ENCODE data around the gene BTF3.

BTF3 gene

DNA sequence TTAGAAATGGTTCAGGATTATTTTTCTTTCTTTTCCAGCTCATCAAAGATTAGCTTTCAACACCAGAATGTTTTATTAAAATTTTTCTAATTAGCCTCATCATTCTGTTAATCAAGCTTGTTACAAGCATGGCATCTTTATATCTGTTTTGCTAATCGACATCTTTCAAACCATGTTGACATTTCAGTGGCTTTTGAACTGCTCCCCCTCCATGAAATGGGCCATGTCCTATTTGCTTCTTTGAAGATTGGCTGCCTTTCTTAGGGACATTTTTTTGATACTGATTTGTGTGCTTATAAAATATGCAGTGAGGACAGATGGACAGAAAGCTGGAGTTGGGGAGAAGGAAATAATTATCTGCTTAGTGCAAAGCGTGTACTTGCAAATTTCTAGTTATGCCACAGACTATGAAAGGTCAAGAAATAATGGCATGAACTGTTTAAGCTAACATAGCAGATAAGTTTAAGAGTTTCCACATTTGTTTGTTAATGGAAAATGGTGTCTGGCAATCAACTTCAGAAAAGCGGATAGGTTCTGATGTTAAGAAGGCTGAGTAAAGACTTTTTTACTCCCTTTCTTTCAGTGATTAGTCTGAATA lies 27.5 kb downstream of the BTF3 start:
- no peak for ATAC-seq

DNA sequence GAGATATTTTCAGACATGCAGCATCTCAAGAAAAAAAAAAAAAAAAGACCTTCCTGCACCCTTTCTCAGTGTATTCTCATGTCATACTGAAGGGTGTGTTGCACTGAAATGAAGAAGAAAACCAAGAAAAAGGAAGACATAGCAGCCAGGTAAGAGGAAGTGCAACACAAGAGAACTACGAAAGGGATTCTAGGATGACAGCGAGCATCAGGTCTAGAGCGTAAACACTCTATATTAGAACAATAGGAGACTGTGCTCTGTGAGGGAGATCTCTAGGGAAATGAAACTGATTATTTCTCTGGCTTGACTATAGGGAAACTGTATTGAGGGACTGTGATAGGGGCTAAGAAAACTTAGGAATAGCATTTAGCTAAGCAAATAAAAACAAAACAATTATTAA lies 30.0 kb downstream of the BTF3 start:
- ATAC-seq = no peak

DNA sequence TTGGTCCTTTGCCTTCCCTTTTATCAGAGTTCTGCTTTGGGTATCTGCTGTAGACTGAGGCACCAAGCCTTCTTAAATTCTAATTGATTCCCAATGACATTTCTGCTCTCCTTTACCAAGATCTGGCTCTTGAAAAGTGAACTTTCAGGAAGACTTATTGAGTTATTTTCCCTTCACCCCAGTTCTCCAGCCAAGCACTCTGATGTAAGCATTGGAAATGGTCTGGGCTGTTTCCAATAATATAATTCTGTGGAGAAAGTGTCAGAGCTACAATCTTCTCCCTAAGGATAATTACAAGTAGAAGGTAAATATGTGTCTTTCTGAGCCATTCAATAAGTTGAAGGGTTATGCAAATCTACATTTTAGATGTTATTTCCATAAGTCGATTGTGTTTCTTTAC lies 30.8 kb downstream of the BTF3 start:
- no peak for ATAC-seq

DNA sequence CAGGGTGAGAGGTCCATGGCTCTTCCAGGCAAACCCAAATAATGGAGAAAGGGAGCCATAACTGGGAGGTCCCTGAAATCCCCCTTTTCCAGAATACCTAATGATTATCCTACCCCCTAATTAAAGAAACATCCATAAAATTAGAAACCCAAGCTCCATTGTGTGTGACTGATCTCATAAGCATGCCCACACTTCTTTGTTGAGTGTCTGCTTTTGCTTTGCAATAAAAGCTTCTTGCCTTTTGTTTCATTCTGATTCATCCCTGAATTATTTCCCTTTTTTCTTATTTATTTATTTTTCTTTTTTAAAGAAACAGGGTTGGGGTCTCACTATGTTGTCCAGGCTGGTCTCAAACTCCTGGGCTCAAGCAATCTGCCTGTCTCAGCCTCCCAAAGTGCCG lies 33.1 kb downstream of the BTF3 start:
- no peak for ATAC-seq

DNA sequence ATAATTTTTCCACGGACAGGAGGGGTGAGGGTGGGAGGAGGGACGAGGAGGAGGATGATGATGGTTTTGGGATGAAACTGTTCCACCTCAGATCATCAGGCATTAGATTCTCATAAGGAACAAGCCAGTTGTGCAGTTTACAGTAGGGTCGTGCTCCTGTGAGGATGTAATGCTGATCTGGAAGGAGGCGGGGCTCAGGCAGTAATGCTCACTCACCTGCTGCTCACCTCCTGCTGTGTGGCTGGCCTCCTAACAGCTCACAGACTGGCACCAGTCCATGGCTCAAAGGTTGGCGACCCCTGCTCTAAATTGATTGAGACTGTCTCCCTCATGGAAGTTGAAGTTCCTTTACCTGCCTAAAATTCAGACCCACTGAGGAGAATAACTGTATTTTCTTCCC lies 34.0 kb downstream of the BTF3 start:
- ATAC-seq = no peak

DNA sequence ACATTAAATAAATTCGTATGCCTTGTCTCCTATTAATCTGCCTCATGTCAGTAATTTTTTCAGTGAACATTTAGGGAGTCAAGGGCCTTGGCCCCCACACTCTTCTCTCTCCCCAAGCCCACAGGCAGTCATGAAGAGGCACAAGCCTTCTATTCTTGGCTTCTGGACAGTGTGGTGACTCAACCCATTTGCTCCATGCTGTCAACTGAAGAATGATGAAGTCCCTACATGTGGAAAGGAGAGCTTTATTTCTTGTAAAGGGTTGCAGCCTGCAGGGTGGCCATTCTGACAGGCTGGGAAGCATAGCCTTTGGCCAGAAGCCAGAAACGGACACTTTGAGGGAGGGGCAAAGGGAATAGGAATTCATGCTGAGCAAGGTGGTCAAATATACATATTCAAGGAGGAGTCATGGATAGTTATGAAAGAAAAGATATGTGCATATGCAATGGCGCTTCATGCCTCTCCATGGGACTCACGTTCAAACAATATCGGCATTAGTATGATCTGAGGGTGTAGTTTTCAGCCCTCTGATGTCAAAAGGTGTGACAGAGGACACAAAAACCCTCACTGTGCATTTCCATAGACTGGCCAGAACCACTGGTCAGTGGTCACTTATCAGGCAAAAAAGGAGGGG lies 35.9 kb downstream of the BTF3 start:
- no peak for ATAC-seq

DNA sequence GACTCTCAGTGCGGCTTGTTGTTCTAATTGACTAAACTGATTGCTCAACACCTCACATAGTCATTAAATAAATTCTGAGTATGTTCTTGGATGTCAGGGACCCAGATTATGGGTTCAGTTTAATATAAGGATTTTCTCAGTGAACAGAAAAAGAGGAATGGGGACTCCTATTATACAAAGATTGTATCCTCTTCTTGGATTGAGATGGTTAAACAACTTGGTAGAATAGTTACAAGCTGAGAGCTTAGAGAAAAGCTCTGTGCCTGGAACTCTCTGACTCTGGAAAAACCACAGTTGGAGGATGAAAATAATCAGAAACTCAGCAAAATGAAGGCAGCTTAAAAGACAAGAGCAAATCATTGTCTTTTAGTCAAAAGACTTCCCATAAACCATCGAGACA lies 36.7 kb downstream of the BTF3 start:
- no peak for ATAC-seq

DNA sequence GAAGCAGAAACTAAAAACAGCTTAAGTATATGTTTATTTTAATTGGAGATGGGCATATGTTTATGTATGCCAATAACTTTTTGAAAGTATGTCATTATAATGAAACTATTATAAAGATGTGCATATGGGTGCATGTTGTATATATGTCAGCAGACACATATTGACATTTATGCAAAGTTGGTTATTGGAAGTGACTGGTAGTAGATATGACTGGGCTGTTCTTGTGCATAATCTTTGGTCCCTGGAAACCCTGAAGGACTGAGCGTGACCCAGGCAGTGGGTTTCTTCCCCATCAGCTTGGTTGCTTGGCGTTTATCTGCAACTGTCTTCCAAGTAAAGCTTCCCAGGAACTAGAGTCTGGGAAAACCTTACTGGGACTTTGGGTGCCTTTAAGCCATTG lies 41.5 kb downstream of the BTF3 start:
- no peak for ATAC-seq

DNA sequence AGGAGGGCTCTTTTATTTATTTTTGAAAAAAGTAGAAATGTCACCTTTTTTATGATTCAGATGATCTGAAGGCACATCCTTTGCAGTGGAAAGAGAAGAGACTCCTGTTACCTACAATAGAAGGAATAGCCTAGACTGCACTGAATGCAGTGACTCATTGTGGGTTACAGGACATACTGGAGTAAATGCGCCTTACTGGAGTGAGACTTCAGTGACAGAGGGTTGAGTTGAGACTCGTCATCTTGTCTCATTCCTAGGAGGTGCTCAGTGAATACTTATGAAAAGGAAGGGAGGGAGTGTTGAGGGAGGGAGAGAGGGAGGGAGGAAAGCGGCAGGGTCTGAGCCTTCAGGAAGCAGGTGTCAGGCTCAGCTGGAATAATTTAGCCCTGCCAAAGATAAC lies 42.0 kb downstream of the BTF3 start:
- ATAC-seq = no peak

DNA sequence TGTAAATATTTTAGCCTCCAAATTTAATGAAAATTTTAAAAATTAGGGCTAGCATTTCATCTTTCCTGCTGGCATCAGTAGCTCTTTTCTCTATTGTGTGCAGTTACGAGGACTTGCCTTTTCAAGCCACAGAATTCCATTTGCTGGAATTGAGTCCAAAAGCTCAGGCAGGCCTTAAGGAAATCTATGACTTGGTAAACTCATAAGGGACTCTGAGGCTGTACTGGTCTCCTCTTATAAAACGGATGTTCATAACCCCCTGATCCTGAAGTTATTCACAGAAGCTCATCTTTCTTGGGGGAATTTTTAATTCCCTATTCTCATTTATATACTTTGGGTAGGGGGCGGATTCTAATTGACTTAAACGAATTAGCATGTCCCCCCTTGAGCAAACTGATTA lies 43.8 kb downstream of the BTF3 start:
- ATAC-seq = no peak

DNA sequence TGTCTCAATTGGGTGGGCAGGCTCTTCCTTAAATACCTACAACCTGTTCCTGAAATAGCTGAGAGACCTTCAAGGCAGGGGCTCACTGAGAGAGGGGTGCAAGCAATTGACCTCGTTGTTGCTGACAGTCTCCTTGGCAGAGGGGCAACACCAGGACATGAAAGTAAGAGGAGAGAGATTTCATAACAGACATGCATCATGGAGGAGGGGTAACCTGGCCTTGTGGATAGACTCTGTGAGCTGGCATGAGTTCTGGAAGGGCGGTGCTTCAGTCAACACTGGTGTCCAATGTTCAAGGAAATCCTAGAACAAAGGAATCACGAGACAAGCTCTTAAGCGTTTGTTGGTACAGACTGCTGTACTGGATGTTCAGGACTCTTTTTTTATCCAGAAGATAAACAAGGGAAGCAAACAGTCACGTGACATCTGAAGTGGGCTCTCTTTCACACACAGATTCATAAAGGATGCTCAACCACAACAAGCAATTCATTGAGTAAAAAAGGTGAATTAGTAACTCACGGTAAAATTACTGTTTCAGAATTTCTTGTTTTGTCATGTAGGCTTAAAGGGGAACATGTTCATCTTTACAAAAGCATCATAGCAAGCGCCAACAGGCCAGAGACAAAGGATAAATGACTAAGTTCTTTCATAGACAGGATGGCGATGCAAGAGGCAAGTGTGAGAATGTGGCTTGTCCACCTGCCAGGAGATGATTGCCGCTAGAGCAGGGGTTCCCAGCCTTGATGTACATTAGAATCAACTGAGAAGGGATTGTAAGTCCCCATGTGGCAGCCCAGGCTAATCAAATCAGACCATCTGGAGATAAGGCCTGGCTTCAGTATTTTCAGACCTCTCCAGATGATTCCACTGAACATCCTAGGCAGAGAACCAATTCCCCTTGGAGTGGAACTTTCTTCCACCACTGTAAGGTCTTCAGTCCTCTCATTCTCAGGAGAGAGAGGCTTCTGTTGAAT lies 46.5 kb downstream of the BTF3 start:
- no peak for ATAC-seq

DNA sequence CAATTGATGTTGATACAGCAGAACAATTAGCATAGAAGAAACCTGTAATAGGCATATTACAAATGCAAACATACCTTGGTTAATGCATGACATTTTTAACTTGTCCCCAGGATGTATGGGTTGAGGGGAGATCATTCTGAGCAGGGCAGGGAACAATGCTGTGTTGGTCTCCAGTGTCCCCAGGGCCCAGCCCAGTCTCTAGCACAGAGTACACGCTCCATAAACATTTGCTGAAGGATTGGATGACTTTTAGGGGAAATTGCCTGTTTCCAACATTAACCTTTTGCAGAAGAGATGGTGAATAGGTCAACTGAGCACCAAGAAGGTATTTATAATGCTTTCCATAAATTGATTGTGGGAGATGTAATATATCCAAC lies 47.1 kb downstream of the BTF3 start:
- ATAC-seq = no peak

DNA sequence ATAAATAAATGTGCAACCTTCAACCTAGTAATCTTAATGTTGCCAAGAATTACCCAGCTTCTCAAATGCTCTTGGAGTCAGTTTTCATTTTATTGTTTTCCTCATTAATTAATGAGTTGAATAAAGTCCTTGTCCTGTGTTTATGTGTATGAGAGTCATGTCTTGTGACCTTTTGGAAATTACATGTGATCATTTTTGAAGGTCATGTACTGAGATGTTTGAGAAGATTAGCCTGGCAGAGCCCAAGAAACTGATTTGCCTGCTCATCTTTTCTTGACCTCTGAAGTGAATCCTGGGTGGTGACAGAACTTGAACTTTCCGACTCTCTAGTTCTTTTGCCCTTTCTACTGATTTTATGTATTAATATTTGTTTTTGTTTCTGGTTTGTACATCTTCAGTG lies 51.8 kb downstream of the BTF3 start:
- no peak for ATAC-seq

DNA sequence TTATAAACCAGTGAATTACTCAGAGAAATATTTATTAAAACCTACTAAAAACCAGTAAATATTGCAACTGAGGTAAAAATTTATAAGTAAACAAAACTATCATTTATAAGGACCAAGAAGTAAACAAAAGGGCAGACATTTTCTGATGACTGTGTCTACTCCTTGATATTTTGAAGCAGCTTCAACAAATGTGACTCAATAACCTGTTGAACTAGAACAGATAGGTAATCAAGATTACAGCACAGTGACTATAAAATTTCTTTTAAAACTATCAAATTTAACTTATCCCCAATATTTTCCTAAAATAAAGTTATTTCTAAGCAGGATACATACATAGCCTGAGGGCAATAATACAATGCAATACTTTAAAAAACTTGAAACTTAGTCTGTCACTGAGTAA lies 54.4 kb downstream of the BTF3 start:
- no peak for ATAC-seq

Measured in activated CD4-positive, CD25-positive, alpha-beta regulatory T cell treated with anti-CD3 and anti-CD28 coated beads, Interleukin-2, amount 50 U/mL, for 24 hours (primary cell).